HFF-Myc (cell line): ENCODE results near the gene SLC66A1.

Experiments
- DNase-seq: peaks from one replicate; pipeline ENCODE4 v3.0.0-alpha.2; 2011; ENCODE audit warnings: low read depth; ENCODE audit errors: extremely low read depth
- H3K4me3 ChIP-seq: replicated peaks from 2 replicates; pipeline ENCODE4 v1.5.1; 2011; ENCODE audit warnings: low read depth, mild to moderate bottlenecking, control low read depth, low read length
- CTCF ChIP-seq: IDR thresholded peaks from 2 replicates; pipeline ENCODE4 v1.5.1; 2012; ENCODE audit warnings: mild to moderate bottlenecking, low read depth, low read length, control low read depth; ENCODE audit errors: missing control alignments

SLC66A1 gene

GRCh38 chr1:19368964-19369363 lies 56.8 kb downstream of the SLC66A1 start:
- no peak for DNase-seq
- H3K4me3 ChIP-seq = no peak overlapping the region
- no peak for TF ChIP-seq CTCF

GRCh38 chr1:19369396-19370090 lies 57.4 kb downstream of the SLC66A1 start:
- H3K4me3 ChIP-seq = no peak overlapping the region
- no peak for DNase-seq
- no peak for TF ChIP-seq CTCF

- no peak overlapping the region for H3K4me3 ChIP-seq
- no peak for DNase-seq
- TF ChIP-seq CTCF = no peak
These were observed 58.5 kb downstream of the SLC66A1 start for GRCh38 chr1:19370453-19371170.

- TF ChIP-seq CTCF = no peak
- no peak for DNase-seq
- no peak overlapping the region for H3K4me3 ChIP-seq
These were observed 59.4 kb downstream of the SLC66A1 start for GRCh38 chr1:19371226-19372135.

- H3K4me3 ChIP-seq = no peak overlapping the region
- TF ChIP-seq CTCF = no peak
- no peak for DNase-seq
These were observed 60.0 kb downstream of the SLC66A1 start for GRCh38 chr1:19372136-19372514.

- no peak for TF ChIP-seq CTCF
- no peak overlapping the region for H3K4me3 ChIP-seq
- DNase-seq = no peak
These were observed 60.5 kb downstream of the SLC66A1 start for GRCh38 chr1:19372602-19373001.
